ENCODE data around the gene RPLP2.

The RPLP2 gene

GRCh38 chr11:776561-777287 is 33.0 kb upstream of the RPLP2 start:
- peak; percentile 63 for DNase-seq (ENCODE audit: extremely low read depth, insufficient read length)

GRCh38 chr11:777288-778255 is 32.2 kb upstream of the RPLP2 start, which contains the start of gene GATD1:
GATD1 (minus strand) TSS chr11:777487; CDS start chr11:777462, 25 bp downstream.
- Histone ChIP-seq H3K4me3 (replicated peaks; ENCODE audit: low read depth, low read length) (peak within 1 kb of the TSS; percentile 90), H3K36me3 (ENCODE audit: control insufficient read depth, insufficient read depth, low read length) (peaks cover 5% of the 10 kb centered on the region), H3K27me3 (replicated peaks; ENCODE audit: control insufficient read depth, insufficient read depth, low read length) (no peaks in the 10 kb centered on the region)
- no peak for TF ChIP-seq CTCF (IDR thresholded peaks at IDR 0.05; ENCODE audit: insufficient read depth, low read length, poor library complexity, severe bottlenecking)
- DNase-seq (ENCODE audit: extremely low read depth, insufficient read length), result peak; percentile 92

More at GRCh38 chr11:776561-777287, 33.0 kb upstream of the RPLP2 start:
- Histone ChIP-seq H3K36me3 (ENCODE audit: control insufficient read depth, insufficient read depth, low read length) (peaks cover 5% of the 10 kb centered on the region), H3K27me3 (replicated peaks; ENCODE audit: control insufficient read depth, insufficient read depth, low read length) (no peaks in the 10 kb centered on the region), H3K4me3 (replicated peaks; ENCODE audit: low read depth, low read length) (peak overlapping the region; percentile 90)
- TF ChIP-seq CTCF (IDR thresholded peaks at IDR 0.05; ENCODE audit: insufficient read depth, low read length, poor library complexity, severe bottlenecking), result peak; percentile 16

GRCh38 chr11:778976-779954 is 30.5 kb upstream of the RPLP2 start:
- Histone ChIP-seq H3K36me3 (ENCODE audit: control insufficient read depth, insufficient read depth, low read length) (peaks cover 1% of the 10 kb centered on the region), H3K4me3 (replicated peaks; ENCODE audit: low read depth, low read length) (no peak overlapping the region), H3K27me3 (replicated peaks; ENCODE audit: control insufficient read depth, insufficient read depth, low read length) (no peaks in the 10 kb centered on the region)
- no peak for TF ChIP-seq CTCF (IDR thresholded peaks at IDR 0.05; ENCODE audit: insufficient read depth, low read length, poor library complexity, severe bottlenecking)
- DNase-seq (ENCODE audit: extremely low read depth, insufficient read length), result no peak

GRCh38 chr11:779955-780532 is 29.7 kb upstream of the RPLP2 start:
- TF ChIP-seq CTCF (IDR thresholded peaks at IDR 0.05; ENCODE audit: insufficient read depth, low read length, poor library complexity, severe bottlenecking), result no peak
- no peak for DNase-seq (ENCODE audit: extremely low read depth, insufficient read length)
- H3K27me3 ChIP-seq (replicated peaks; ENCODE audit: control insufficient read depth, insufficient read depth, low read length), result no peaks in the 10 kb centered on the region
- H3K4me3 ChIP-seq (replicated peaks; ENCODE audit: low read depth, low read length), result no peak overlapping the region
- H3K36me3 ChIP-seq (ENCODE audit: control insufficient read depth, insufficient read depth, low read length), result peaks cover 1% of the 10 kb centered on the region
